Measurements from ENCODE around the gene SNX3.

SNX3 gene

GRCh38 chr6:108164815-108165706 is 95.8 kb downstream of the SNX3 start:
- H3K27ac ChIP-seq (ENCODE audit: poor library complexity, severe bottlenecking) = no peak overlapping the region
- TF ChIP-seq CTCF (IDR thresholded peaks at IDR 0.05; ENCODE audit: poor library complexity, severe bottlenecking) = no peak
- H3K4me3 ChIP-seq (ENCODE audit: severe bottlenecking) = no peak overlapping the region
- no peak for ATAC-seq (ENCODE audit: low read depth)
- H3K9me3 ChIP-seq (ENCODE audit: severe bottlenecking) = no peaks in the 10 kb centered on the region
- H3K27me3 ChIP-seq (ENCODE audit: insufficient read depth, poor library complexity, severe bottlenecking) = peaks cover 100% of the 10 kb centered on the region
- DNase-seq (ENCODE audit: low spot score) = no peak
- H3K4me1 ChIP-seq (ENCODE audit: insufficient read depth, poor library complexity, severe bottlenecking) = no peaks in the 10 kb centered on the region
- no peaks in the 10 kb centered on the region for H3K36me3 ChIP-seq (ENCODE audit: low read depth)

GRCh38 chr6:108164543-108164814 is 96.4 kb downstream of the SNX3 start:
- DNase-seq (ENCODE audit: low spot score) (no peak), ATAC-seq (ENCODE audit: low read depth) (no peak)
- no peak for TF ChIP-seq CTCF (IDR thresholded peaks at IDR 0.05; ENCODE audit: poor library complexity, severe bottlenecking)
- H3K36me3 ChIP-seq (ENCODE audit: low read depth) = no peaks in the 10 kb centered on the region
- no peak overlapping the region for H3K4me3 ChIP-seq (ENCODE audit: severe bottlenecking)
- H3K27me3 ChIP-seq (ENCODE audit: insufficient read depth, poor library complexity, severe bottlenecking) = peaks cover 100% of the 10 kb centered on the region
- no peaks in the 10 kb centered on the region for H3K4me1 ChIP-seq (ENCODE audit: insufficient read depth, poor library complexity, severe bottlenecking)
- no peak overlapping the region for H3K27ac ChIP-seq (ENCODE audit: poor library complexity, severe bottlenecking)
- no peaks in the 10 kb centered on the region for H3K9me3 ChIP-seq (ENCODE audit: severe bottlenecking)

GRCh38 chr6:108163644-108164542 is 96.9 kb downstream of the SNX3 start:
- Histone ChIP-seq H3K4me1 (ENCODE audit: insufficient read depth, poor library complexity, severe bottlenecking) (no peaks in the 10 kb centered on the region), H3K27me3 (ENCODE audit: insufficient read depth, poor library complexity, severe bottlenecking) (peaks cover 100% of the 10 kb centered on the region), H3K36me3 (ENCODE audit: low read depth) (no peaks in the 10 kb centered on the region), H3K4me3 (ENCODE audit: severe bottlenecking) (no peak overlapping the region), H3K9me3 (ENCODE audit: severe bottlenecking) (no peaks in the 10 kb centered on the region), H3K27ac (ENCODE audit: poor library complexity, severe bottlenecking) (no peak overlapping the region)
- TF ChIP-seq CTCF (IDR thresholded peaks at IDR 0.05; ENCODE audit: poor library complexity, severe bottlenecking) = no peak
- ATAC-seq (ENCODE audit: low read depth) (no peak), DNase-seq (ENCODE audit: low spot score) (no peak)

- ATAC-seq (ENCODE audit: low read depth) (peak; percentile 39; the same call in 2 of the 3 replicates), DNase-seq (ENCODE audit: low spot score) (no peak)
- TF ChIP-seq CTCF (IDR thresholded peaks at IDR 0.05; ENCODE audit: poor library complexity, severe bottlenecking) = no peak
- peaks cover 100% of the 10 kb centered on the region for H3K27me3 ChIP-seq (ENCODE audit: insufficient read depth, poor library complexity, severe bottlenecking)
- H3K4me3 ChIP-seq (ENCODE audit: severe bottlenecking) = no peak overlapping the region
- no peak overlapping the region for H3K27ac ChIP-seq (ENCODE audit: poor library complexity, severe bottlenecking)
- H3K4me1 ChIP-seq (ENCODE audit: insufficient read depth, poor library complexity, severe bottlenecking) = no peaks in the 10 kb centered on the region
- no peaks in the 10 kb centered on the region for H3K36me3 ChIP-seq (ENCODE audit: low read depth)
- no peaks in the 10 kb centered on the region for H3K9me3 ChIP-seq (ENCODE audit: severe bottlenecking)
These were observed 97.6 kb downstream of the SNX3 start for GRCh38 chr6:108163267-108163643.

All from RWPE2 (cell line).